ENCODE results near the gene FMNL2.

The FMNL2 gene

DNA sequence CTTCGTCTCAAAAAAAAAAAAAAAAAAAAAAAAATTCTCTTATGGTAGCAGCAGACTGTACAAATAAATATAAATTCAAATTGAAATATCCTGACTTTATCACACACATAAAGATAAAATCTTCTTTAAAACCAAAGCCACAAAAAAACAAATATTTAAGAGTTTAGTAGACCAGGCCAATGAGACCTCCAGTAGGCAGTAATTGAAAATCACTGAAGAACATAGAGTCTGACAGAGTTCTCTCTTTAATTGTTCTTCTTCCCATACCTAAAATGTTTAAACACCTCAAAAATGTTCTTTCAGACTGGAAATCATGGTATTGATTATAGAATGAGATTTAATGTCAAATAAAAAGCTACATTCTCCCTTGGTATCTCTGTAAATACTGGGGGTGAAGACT lies 361.5 kb downstream of the FMNL2 start:
- no peak for DNase-seq (ENCODE audit: low spot score)
- H3K4me3 ChIP-seq = no peak overlapping the region
- no peak overlapping the region for H3K27ac ChIP-seq
- TF ChIP-seq, protein P1, sequence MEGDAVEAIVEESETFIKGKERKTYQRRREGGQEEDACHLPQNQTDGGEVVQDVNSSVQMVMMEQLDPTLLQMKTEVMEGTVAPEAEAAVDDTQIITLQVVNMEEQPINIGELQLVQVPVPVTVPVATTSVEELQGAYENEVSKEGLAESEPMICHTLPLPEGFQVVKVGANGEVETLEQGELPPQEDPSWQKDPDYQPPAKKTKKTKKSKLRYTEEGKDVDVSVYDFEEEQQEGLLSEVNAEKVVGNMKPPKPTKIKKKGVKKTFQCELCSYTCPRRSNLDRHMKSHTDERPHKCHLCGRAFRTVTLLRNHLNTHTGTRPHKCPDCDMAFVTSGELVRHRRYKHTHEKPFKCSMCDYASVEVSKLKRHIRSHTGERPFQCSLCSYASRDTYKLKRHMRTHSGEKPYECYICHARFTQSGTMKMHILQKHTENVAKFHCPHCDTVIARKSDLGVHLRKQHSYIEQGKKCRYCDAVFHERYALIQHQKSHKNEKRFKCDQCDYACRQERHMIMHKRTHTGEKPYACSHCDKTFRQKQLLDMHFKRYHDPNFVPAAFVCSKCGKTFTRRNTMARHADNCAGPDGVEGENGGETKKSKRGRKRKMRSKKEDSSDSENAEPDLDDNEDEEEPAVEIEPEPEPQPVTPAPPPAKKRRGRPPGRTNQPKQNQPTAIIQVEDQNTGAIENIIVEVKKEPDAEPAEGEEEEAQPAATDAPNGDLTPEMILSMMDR (IDR thresholded peaks at IDR 0.05) = no peak
